ENCODE measurements around the gene VEGFB.
A peak's percentile ranks its signal among the peaks of the same experiment; 100 is the strongest.
"Not testable (repeated sequence)": the region's sequence is repeated elsewhere in the genome, so short reads cannot be mapped to it uniquely, and the experiment has no call there.

VEGFB gene

GRCh38 chr11:64245401-64245796 lies 11.0 kb downstream of the VEGFB start:
- Histone ChIP-seq H3K9me2 (replicated peaks; ENCODE audit: low read depth, low read length) (no peaks in the 10 kb centered on the region), H3K36me3 (ENCODE audit: insufficient read depth, low read length) (peaks cover 11% of the 10 kb centered on the region; the same call in 1 of the 2 replicates), H3K9ac (ENCODE audit: low read depth, low read length, poor library complexity, severe bottlenecking) (peak overlapping the region; percentile 88), H3K4me3 (ENCODE audit: low read length, poor library complexity, severe bottlenecking) (peak overlapping the region; percentile 96), H3K4me1 (ENCODE audit: insufficient read depth, low read length, poor library complexity, severe bottlenecking) (peaks cover 42% of the 10 kb centered on the region), H3K27me3 (ENCODE audit: insufficient read depth, low read length, poor library complexity, severe bottlenecking) (no peaks in the 10 kb centered on the region), H3K79me2 (ENCODE audit: insufficient read depth, low read length) (peaks cover 48% of the 10 kb centered on the region), H4K20me1 (ENCODE audit: insufficient read depth, low read length, poor library complexity, severe bottlenecking) (peaks cover 31% of the 10 kb centered on the region), H3K9me3 (ENCODE audit: insufficient read depth, low read depth, low read length) (no peaks in the 10 kb centered on the region), H3K4me2 (ENCODE audit: low read depth, low read length, poor library complexity, severe bottlenecking) (peak overlapping the region; percentile 84), H3F3A (ENCODE audit: low read depth) (peaks cover 6% of the 10 kb centered on the region; the same call in 1 of the 2 replicates), H2AFZ (ENCODE audit: low read length) (no peak overlapping the region)
- TF ChIP-seq EZH2phosphoT487 (IDR thresholded peaks at IDR 0.05; ENCODE audit: borderline replicate concordance) (no peak), CTCF (conservative IDR thresholded peaks at IDR 0.05; ENCODE audit: low read length) (no peak)

GRCh38 chr11:64245797-64246620 lies 11.6 kb downstream of the VEGFB start:
- no peaks in the 10 kb centered on the region for H3K27me3 ChIP-seq (ENCODE audit: insufficient read depth, low read length, poor library complexity, severe bottlenecking)
- peak overlapping the region; percentile 84 for H3K4me2 ChIP-seq (ENCODE audit: low read depth, low read length, poor library complexity, severe bottlenecking)
- peaks cover 31% of the 10 kb centered on the region for H4K20me1 ChIP-seq (ENCODE audit: insufficient read depth, low read length, poor library complexity, severe bottlenecking)
- H3K9ac ChIP-seq (ENCODE audit: low read depth, low read length, poor library complexity, severe bottlenecking), result peak overlapping the region; percentile 88
- no peaks in the 10 kb centered on the region for H3K9me2 ChIP-seq (replicated peaks; ENCODE audit: low read depth, low read length)
- peak overlapping the region; percentile 32; the same call in 1 of the 2 replicates for H2AFZ ChIP-seq (ENCODE audit: low read length)
- H3K79me2 ChIP-seq (ENCODE audit: insufficient read depth, low read length), result peaks cover 48% of the 10 kb centered on the region
- peaks cover 11% of the 10 kb centered on the region; the same call in 1 of the 2 replicates for H3K36me3 ChIP-seq (ENCODE audit: insufficient read depth, low read length)
- peaks cover 44% of the 10 kb centered on the region for H3K4me1 ChIP-seq (ENCODE audit: insufficient read depth, low read length, poor library complexity, severe bottlenecking)
- no peaks in the 10 kb centered on the region for H3K9me3 ChIP-seq (ENCODE audit: insufficient read depth, low read depth, low read length)
- peaks cover 3% of the 10 kb centered on the region; the same call in 1 of the 2 replicates for H3F3A ChIP-seq (ENCODE audit: low read depth)
- peak overlapping the region; percentile 96 for H3K4me3 ChIP-seq (ENCODE audit: low read length, poor library complexity, severe bottlenecking)
- TF ChIP-seq CTCF (conservative IDR thresholded peaks at IDR 0.05; ENCODE audit: low read length), result no peak
- no peak for TF ChIP-seq EZH2phosphoT487 (IDR thresholded peaks at IDR 0.05; ENCODE audit: borderline replicate concordance)

- not testable (repeated sequence) for H3K4me2 ChIP-seq (ENCODE audit: low read depth, low read length, poor library complexity, severe bottlenecking); H3K9me2 ChIP-seq (replicated peaks; ENCODE audit: low read depth, low read length); H3K9me3 ChIP-seq (ENCODE audit: insufficient read depth, low read depth, low read length); H3K27me3 ChIP-seq (ENCODE audit: insufficient read depth, low read length, poor library complexity, severe bottlenecking); H3F3A ChIP-seq (ENCODE audit: low read depth); H2AFZ ChIP-seq (ENCODE audit: low read length)
- peaks cover 48% of the 10 kb centered on the region for H3K79me2 ChIP-seq (ENCODE audit: insufficient read depth, low read length)
- peaks cover 31% of the 10 kb centered on the region for H4K20me1 ChIP-seq (ENCODE audit: insufficient read depth, low read length, poor library complexity, severe bottlenecking)
- H3K9ac ChIP-seq (ENCODE audit: low read depth, low read length, poor library complexity, severe bottlenecking), result peak overlapping the region; percentile 88
- H3K36me3 ChIP-seq (ENCODE audit: insufficient read depth, low read length), result peaks cover 11% of the 10 kb centered on the region; the same call in 1 of the 2 replicates
- H3K4me1 ChIP-seq (ENCODE audit: insufficient read depth, low read length, poor library complexity, severe bottlenecking), result peaks cover 44% of the 10 kb centered on the region
- peak overlapping the region; percentile 96 for H3K4me3 ChIP-seq (ENCODE audit: low read length, poor library complexity, severe bottlenecking)
Measured at GRCh38 chr11:64246621-64246870, 12.2 kb downstream of the VEGFB start.
